Mesothelial cell of epicardium (in vitro differentiated cells): ENCODE measurements around the gene TMEM61. TPM values are rescaled to one million over a fixed set of nuclear protein-coding genes. Genes with fewer than 3 reads are reported as not detected.

Source experiments
- DNase-seq, 2 experiments: peaks; one replicate each; pipeline ENCODE4 v3.0.0; 2021; ENCODE audit warnings: low spot score in 2 of 2; ENCODE audit not compliant: unreplicated experiment in 2 of 2
- H3K27ac Mint-ChIP-seq: 2 replicates; pipeline ENCODE4 v1.8.0; 2021; ENCODE audit warnings: mixed read lengths
- H3K27me3 Mint-ChIP-seq: 2 replicates; pipeline ENCODE4 v1.8.0; 2021; ENCODE audit warnings: low read depth, mixed read lengths
- H3K36me3 Mint-ChIP-seq: 2 replicates; pipeline ENCODE4 v1.8.0; 2021; ENCODE audit warnings: mixed read lengths
- H3K4me1 Mint-ChIP-seq: 2 replicates; pipeline ENCODE4 v1.8.0; 2021; ENCODE audit warnings: mixed read lengths
- H3K4me3 Mint-ChIP-seq: 2 replicates; pipeline ENCODE4 v1.8.0; 2021; ENCODE audit warnings: mild to moderate bottlenecking, moderate library complexity, mixed read lengths
- H3K9me3 Mint-ChIP-seq: 2 replicates; pipeline ENCODE4 v1.8.0; 2021; ENCODE audit warnings: mixed read lengths
- CTCF ChIP-seq: fragments of 200-600 bp; sonication (generic); IDR thresholded peaks from one replicate; pipeline ENCODE4 v1.5.0; 2021; ENCODE audit warnings: antibody characterized with exemption; ENCODE audit not compliant: unreplicated experiment
- total RNA-seq: library from RNA; stranded (reverse); gene quantifications from 3 replicates; pipeline ENCODE4 v1.2.1, GENCODE V29; 2021

TMEM61 gene
- total RNA-seq, 1 donor from 2014 or later = 0.47 TPM

- DNase-seq = peak in 1 of 2 experiments; percentile 20
- no peak for TF ChIP-seq CTCF
- H3K4me3 Mint-ChIP-seq = no peak overlapping the region
Measured at GRCh38 chr1:54971317-54971791, 9.1 kb upstream of the TMEM61 start.

GRCh38 chr1:54972436-54972835, 8.0 kb upstream of the TMEM61 start:
- no peaks in the 10 kb centered on the region for H3K27me3 Mint-ChIP-seq
- no peaks in the 10 kb centered on the region for H3K9me3 Mint-ChIP-seq
- H3K4me3 Mint-ChIP-seq = no peak overlapping the region
- no peak for DNase-seq
- no peaks in the 10 kb centered on the region for H3K36me3 Mint-ChIP-seq
- no peak for TF ChIP-seq CTCF
- peaks cover 23% of the 10 kb centered on the region for H3K4me1 Mint-ChIP-seq
- no peak overlapping the region for H3K27ac Mint-ChIP-seq

More at GRCh38 chr1:54971317-54971791, 9.1 kb upstream of the TMEM61 start:
- Mint-ChIP-seq H3K27me3 (no peaks in the 10 kb centered on the region), H3K4me1 (peaks cover 15% of the 10 kb centered on the region), H3K36me3 (no peaks in the 10 kb centered on the region), H3K27ac (no peak overlapping the region), H3K9me3 (no peaks in the 10 kb centered on the region)

- no peak overlapping the region for H3K4me3 Mint-ChIP-seq
- H3K36me3 Mint-ChIP-seq = no peaks in the 10 kb centered on the region
- H3K4me1 Mint-ChIP-seq = peaks cover 30% of the 10 kb centered on the region
- TF ChIP-seq CTCF = no peak
- peaks cover 4% of the 10 kb centered on the region for H3K27me3 Mint-ChIP-seq
- peak in 1 of 2 experiments; percentile 37 for DNase-seq
- no peak overlapping the region for H3K27ac Mint-ChIP-seq
- H3K9me3 Mint-ChIP-seq = no peaks in the 10 kb centered on the region
Measured at GRCh38 chr1:54973205-54973921, 7.1 kb upstream of the TMEM61 start.

GRCh38 chr1:54975356-54976108, 4.9 kb upstream of the TMEM61 start:
- peaks cover 18% of the 10 kb centered on the region for H3K27me3 Mint-ChIP-seq
- no peaks in the 10 kb centered on the region for H3K9me3 Mint-ChIP-seq
- no peak overlapping the region for H3K4me3 Mint-ChIP-seq
- no peaks in the 10 kb centered on the region for H3K36me3 Mint-ChIP-seq
- H3K27ac Mint-ChIP-seq = peak overlapping the region; percentile 10
- TF ChIP-seq CTCF = no peak
- H3K4me1 Mint-ChIP-seq = peaks cover 30% of the 10 kb centered on the region
- DNase-seq = peak in 1 of 2 experiments; percentile 29

DNA sequence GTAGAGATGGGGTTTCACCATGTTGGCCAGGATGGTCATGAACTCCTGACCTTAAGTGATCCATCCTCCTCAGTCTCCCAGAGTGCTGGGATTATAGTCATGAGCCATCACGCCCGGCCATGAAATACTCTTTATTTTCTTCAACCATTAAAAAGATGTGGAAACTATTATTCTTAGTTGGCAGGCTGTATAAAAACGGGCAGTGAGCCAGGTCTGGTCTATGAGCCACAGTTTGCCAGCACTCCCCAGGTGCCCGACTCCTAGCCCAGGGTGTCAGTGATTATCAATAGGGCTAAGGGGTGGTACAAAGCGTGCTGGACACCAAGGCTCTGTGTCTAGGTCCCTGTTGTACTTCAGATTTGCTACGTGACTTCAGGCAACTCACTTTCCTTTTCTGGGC, 3.7 kb upstream of the TMEM61 start:
- no peak for TF ChIP-seq CTCF
- H3K36me3 Mint-ChIP-seq = no peaks in the 10 kb centered on the region
- peaks cover 26% of the 10 kb centered on the region for H3K27me3 Mint-ChIP-seq

More for the DNA sequence above, 3.7 kb upstream of the TMEM61 start:
- Mint-ChIP-seq H3K9me3 (no peaks in the 10 kb centered on the region), H3K4me1 (peaks cover 28% of the 10 kb centered on the region), H3K27ac (peak overlapping the region; percentile 30), H3K4me3 (no peak overlapping the region)
- peak in 1 of 2 experiments; percentile 36 for DNase-seq
